Thyroid gland (tissue), 4 donors: ENCODE results near the gene CREG1. TPM values are rescaled to one million over a fixed set of nuclear protein-coding genes. Genes with fewer than 3 reads are reported as not detected.

Experiments
- DNase-seq, 2 donors: peaks; one replicate each; pipeline ENCODE4 v3.0.0-alpha.2; 2019
- H3K27ac ChIP-seq, 3 donors: fragments of 200-600 bp; sonication (generic); 1 replicate in 2 of 3; 2 replicates in 1 of 3; pipeline ENCODE4 v1.5.1; 2016 to 2019; ENCODE audit warnings: mild to moderate bottlenecking in 1 of 3, moderate library complexity in 1 of 3
- H3K27me3 ChIP-seq: fragments of 200-600 bp; sonication (generic); one replicate; pipeline ENCODE4 v1.5.1; 2019
- H3K36me3 ChIP-seq, 2 donors: fragments of 200-600 bp; sonication (generic); one replicate each; pipeline ENCODE4 v1.5.1; 2016 to 2019
- H3K4me1 ChIP-seq, 2 donors: fragments of 200-600 bp; sonication (generic); one replicate each; pipeline ENCODE4 v1.5.1; 2017 to 2019
- H3K4me3 ChIP-seq, 3 donors: fragments of 200-600 bp; sonication (generic); replicated peaks in 1 of 3; 1 replicate in 2 of 3; 2 replicates in 1 of 3; pipeline ENCODE4 v1.5.1; 2016; ENCODE audit warnings: mild to moderate bottlenecking in 1 of 3
- H3K9me3 ChIP-seq: fragments of 200-600 bp; sonication (generic); one replicate; pipeline ENCODE4 v1.5.1; 2017
- POLR2A ChIP-seq, 2 donors: fragments of 450-650 bp; IDR thresholded peaks; one replicate each; pipeline ENCODE4 v1.6.1; 2017; ENCODE audit warnings: antibody characterized with exemption in 2 of 2, mild to moderate bottlenecking in 2 of 2, moderate library complexity in 1 of 2
- WGBS, 2 donors: methylation state at CpG; one replicate each; pipeline ENCODE4 v1.1.5; 2017; 5-methylcytosine and 5-hydroxymethylcytosine counted together
- intact Hi-C: fragments of 100-400 bp; cut with DNase I; formaldehyde crosslinking; loops from one replicate; pipeline ENCODE4 v1.15.1; 2023
- total RNA-seq, 4 donors: library from RNA; depleted of rRNA; stranded (reverse); fragments of >200 nt; gene quantifications; one replicate each; pipeline ENCODE4 v1.2.3, GENCODE V29; 2016
- TF ChIP-seq, protein P1 (sequence below), 6 experiments: fragments of 200-600 bp in 3 of 6; fragments of 450-650 bp in 3 of 6; sonication (generic) in 3 of 6; IDR thresholded peaks; one replicate each; pipeline ENCODE4 v1.5.1; 2016 to 2019; ENCODE audit warnings: antibody characterized with exemption in 6 of 6, mild to moderate bottlenecking in 2 of 6, inconsistent platforms in 1 of 6, moderate library complexity in 1 of 6

CREG1 gene
- total RNA-seq, 4 donors from 2014 or later, result 285 to 347 (median 327) TPM

DNA sequence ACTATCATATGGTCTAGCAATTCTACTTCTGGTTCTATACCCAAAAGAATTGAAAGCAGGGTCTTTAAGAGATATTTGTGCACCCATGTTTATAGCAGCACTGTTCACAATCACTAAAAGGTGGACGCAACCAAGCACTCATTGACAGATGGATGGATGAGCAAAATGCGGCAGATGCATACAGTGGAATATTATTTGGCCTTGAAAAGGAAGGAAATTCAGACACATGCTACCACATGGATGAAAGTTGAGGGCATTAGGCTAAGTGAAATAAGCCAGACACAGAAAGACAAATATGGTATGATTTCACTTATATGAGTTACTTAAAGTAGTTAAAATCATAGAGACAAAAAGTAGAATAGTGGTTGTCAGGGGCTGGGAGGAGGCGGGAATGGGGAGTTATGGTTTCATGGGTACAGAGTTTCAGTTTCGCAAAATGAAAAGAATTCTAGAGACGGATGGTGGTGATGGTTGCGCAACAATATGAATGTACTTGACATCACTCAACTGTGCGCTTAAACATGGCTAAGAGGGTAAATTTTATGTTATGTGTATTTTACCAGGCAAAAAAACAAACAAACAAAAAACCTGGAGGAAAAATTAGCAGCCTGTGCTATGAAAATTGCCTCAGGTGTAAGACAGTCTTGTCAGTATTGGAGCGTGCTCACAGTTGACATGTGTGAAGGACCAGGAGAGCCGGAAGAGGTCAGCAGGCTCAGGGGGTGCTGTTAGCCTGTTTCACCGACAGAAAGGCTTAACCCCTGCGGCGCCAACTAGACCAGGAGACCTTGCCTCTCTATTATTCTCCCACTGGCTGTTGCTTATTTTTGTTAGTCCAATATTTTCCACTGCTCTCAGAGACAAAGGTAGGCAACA, 61.7 kb downstream of the CREG1 start:
- TF ChIP-seq, protein P1, sequence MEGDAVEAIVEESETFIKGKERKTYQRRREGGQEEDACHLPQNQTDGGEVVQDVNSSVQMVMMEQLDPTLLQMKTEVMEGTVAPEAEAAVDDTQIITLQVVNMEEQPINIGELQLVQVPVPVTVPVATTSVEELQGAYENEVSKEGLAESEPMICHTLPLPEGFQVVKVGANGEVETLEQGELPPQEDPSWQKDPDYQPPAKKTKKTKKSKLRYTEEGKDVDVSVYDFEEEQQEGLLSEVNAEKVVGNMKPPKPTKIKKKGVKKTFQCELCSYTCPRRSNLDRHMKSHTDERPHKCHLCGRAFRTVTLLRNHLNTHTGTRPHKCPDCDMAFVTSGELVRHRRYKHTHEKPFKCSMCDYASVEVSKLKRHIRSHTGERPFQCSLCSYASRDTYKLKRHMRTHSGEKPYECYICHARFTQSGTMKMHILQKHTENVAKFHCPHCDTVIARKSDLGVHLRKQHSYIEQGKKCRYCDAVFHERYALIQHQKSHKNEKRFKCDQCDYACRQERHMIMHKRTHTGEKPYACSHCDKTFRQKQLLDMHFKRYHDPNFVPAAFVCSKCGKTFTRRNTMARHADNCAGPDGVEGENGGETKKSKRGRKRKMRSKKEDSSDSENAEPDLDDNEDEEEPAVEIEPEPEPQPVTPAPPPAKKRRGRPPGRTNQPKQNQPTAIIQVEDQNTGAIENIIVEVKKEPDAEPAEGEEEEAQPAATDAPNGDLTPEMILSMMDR (IDR thresholded peaks at IDR 0.05), result no peak
- TF ChIP-seq POLR2A (IDR thresholded peaks at IDR 0.05), result no peak
- peak; percentile 34 to 59 for DNase-seq
- Histone ChIP-seq H3K4me1 (peaks cover 5% of the 10 kb centered on the region in 2 donors), H3K27ac (peak overlapping the region in 2 of 3 donors; percentile 23 to 46), H3K36me3 (no peaks in the 10 kb centered on the region), H3K4me3 (no peak overlapping the region), H3K9me3 (no peaks in the 10 kb centered on the region), H3K27me3 (no peaks in the 10 kb centered on the region)
- intact Hi-C loops, result no loop called here
- 36 to 40% methylated on average over 12 of the region's 12 CpGs for WGBS, 2 donors

Other genes starting within 250 kb of the CREG1 start
- gene CD247, start 35.2 kb downstream of the CREG1 start, total RNA-seq, result 1 to 10 TPM; 1.3 to 3.1 (median 1.4) TPM
- gene RCSD1, start 76.5 kb upstream of the CREG1 start, total RNA-seq, result 10 to 100 TPM in 2 of 4 donors, 1 to 10 TPM in 2; 7.1 to 14.2 (median 10.8) TPM
- gene MPZL1, start 168.2 kb upstream of the CREG1 start, total RNA-seq, result 10 to 100 TPM; 52.6 to 90.2 (median 61.8) TPM